GM08714 (cell line): ENCODE measurements around the gene RRAD.
"Not testable (repeated sequence)": the region's sequence is repeated elsewhere in the genome, so short reads cannot be mapped to it uniquely, and the experiment has no call there.

Experiments used
- H3K4me3 ChIP-seq: fragments of 200-500 bp; sonication (Bioruptor generic); 2 replicates; pipeline ENCODE4 v1.5.1; 2014; ENCODE audit warnings: mild to moderate bottlenecking, low read length, inconsistent platforms
- ZNF274 ChIP-seq: IDR thresholded peaks from 2 replicates; pipeline ENCODE4 v1.6.1; 2012; ENCODE audit warnings: mild to moderate bottlenecking, low read depth, low read length

The RRAD gene

GRCh38 chr16:66898933-66899309 is 26.4 kb downstream of the RRAD start:
- TF ChIP-seq ZNF274 = no peak
- no peak overlapping the region for H3K4me3 ChIP-seq

- TF ChIP-seq ZNF274 = no peak
- no peak overlapping the region for H3K4me3 ChIP-seq
These were observed 27.1 kb downstream of the RRAD start for GRCh38 chr16:66898207-66898606.

GRCh38 chr16:66896682-66897081 is 28.7 kb downstream of the RRAD start:
- H3K4me3 ChIP-seq = not testable (repeated sequence)

GRCh38 chr16:66895999-66896398 is 29.3 kb downstream of the RRAD start:
- TF ChIP-seq ZNF274 = no peak

GRCh38 chr16:66895689-66895979 is 29.7 kb downstream of the RRAD start:
- no peak for TF ChIP-seq ZNF274
- no peak overlapping the region for H3K4me3 ChIP-seq

More at GRCh38 chr16:66895999-66896398, 29.3 kb downstream of the RRAD start:
- H3K4me3 ChIP-seq = no peak overlapping the region

GRCh38 chr16:66894948-66895688 is 30.2 kb downstream of the RRAD start:
- no peak overlapping the region for H3K4me3 ChIP-seq
- TF ChIP-seq ZNF274 = no peak

GRCh38 chr16:66894055-66894454 is 31.3 kb downstream of the RRAD start:
- no peak overlapping the region for H3K4me3 ChIP-seq

GRCh38 chr16:66891797-66892196 is 33.5 kb downstream of the RRAD start:
- no peak overlapping the region for H3K4me3 ChIP-seq
- no peak for TF ChIP-seq ZNF274

More at GRCh38 chr16:66894055-66894454, 31.3 kb downstream of the RRAD start:
- TF ChIP-seq ZNF274 = no peak

- no peak for TF ChIP-seq ZNF274
- no peak overlapping the region for H3K4me3 ChIP-seq
These were observed 34.0 kb downstream of the RRAD start for GRCh38 chr16:66891360-66891759.

GRCh38 chr16:66890799-66891198 is 34.5 kb downstream of the RRAD start:
- no peak for TF ChIP-seq ZNF274
- H3K4me3 ChIP-seq = no peak overlapping the region

- no peak overlapping the region for H3K4me3 ChIP-seq
- no peak for TF ChIP-seq ZNF274
These were observed 35.7 kb downstream of the RRAD start for GRCh38 chr16:66889622-66890021.

GRCh38 chr16:66888647-66889615 is 36.4 kb downstream of the RRAD start:
- TF ChIP-seq ZNF274 = no peak
- H3K4me3 ChIP-seq = no peak overlapping the region

GRCh38 chr16:66886914-66887313 is 38.4 kb downstream of the RRAD start:
- TF ChIP-seq ZNF274 = no peak

GRCh38 chr16:66886321-66886720 is 39.0 kb downstream of the RRAD start:
- no peak overlapping the region for H3K4me3 ChIP-seq
- TF ChIP-seq ZNF274 = no peak

More at GRCh38 chr16:66886914-66887313, 38.4 kb downstream of the RRAD start:
- no peak overlapping the region for H3K4me3 ChIP-seq

- no peak for TF ChIP-seq ZNF274
- H3K4me3 ChIP-seq = no peak overlapping the region
These were observed 39.8 kb downstream of the RRAD start for GRCh38 chr16:66885491-66885890.
